SK-N-SH (cell line): ENCODE results near the gene NFIX.

Experiments used
- EZH2phosphoT487 ChIP-seq: fragments of 200-600 bp; sonication (generic); IDR thresholded peaks from 2 replicates; pipeline ENCODE4 v1.6.1; 2017; ENCODE audit warnings: low read depth, mixed run types, mild to moderate bottlenecking, antibody characterized with exemption, moderate library complexity, borderline replicate concordance
- POLR2AphosphoS5 ChIP-seq: IDR thresholded peaks from 2 replicates; pipeline ENCODE4 v1.6.1; 2012; ENCODE audit warnings: low read depth, low read length
- RAD21 ChIP-seq: IDR thresholded peaks from 2 replicates; pipeline ENCODE4 v1.6.1; 2012; ENCODE audit warnings: mild to moderate bottlenecking, low read length

GRCh38 chr19:13032837-13033236 lies 37.6 kb downstream of the NFIX start:
- no peak for TF ChIP-seq RAD21
- TF ChIP-seq EZH2phosphoT487 = no peak
- no peak for TF ChIP-seq POLR2AphosphoS5
